Measurements from ENCODE around the gene SMIM12. TPM values are rescaled to one million over a fixed set of nuclear protein-coding genes. Genes with fewer than 3 reads are reported as not detected.

SMIM12 gene
- total and polyA plus RNA-seq, 4 donors: 15.4 to 37.9 (median 30.3) TPM

GRCh38 chr1:34867415-34867814 is 7.9 kb upstream of the SMIM12 start:
- no peaks in the 10 kb centered on the region for H3K27me3 ChIP-seq (ENCODE audit: control insufficient read depth, insufficient read depth, low read length)
- H3K4me3 ChIP-seq (ENCODE audit: low read depth, low read length): no peak overlapping the region
- DNase-seq (ENCODE audit: low read depth in 4 of 6, low spot score in 6 of 6): no peak
- 97% methylated on average over 6 of the region's 6 CpGs for WGBS (ENCODE audit: insufficient coverage)
- H3K4me1 ChIP-seq (ENCODE audit: control insufficient read depth, insufficient read depth, low read length): peaks cover 25% of the 10 kb centered on the region
- H3K27ac ChIP-seq (ENCODE audit: low read depth, low read length): no peak overlapping the region
- H3K36me3 ChIP-seq (ENCODE audit: control insufficient read depth, insufficient read depth, low read length): peaks cover 32% of the 10 kb centered on the region
- no peaks in the 10 kb centered on the region for H3K9me3 ChIP-seq (ENCODE audit: control insufficient read depth, insufficient read depth, low read length)

GRCh38 chr1:34866762-34867109 is 7.2 kb upstream of the SMIM12 start:
- H3K27me3 ChIP-seq (ENCODE audit: control insufficient read depth, insufficient read depth, low read length): no peaks in the 10 kb centered on the region
- no CpG with 5 or more reads among the region's 9 CpGs for WGBS (ENCODE audit: insufficient coverage)
- peaks cover 32% of the 10 kb centered on the region for H3K36me3 ChIP-seq (ENCODE audit: control insufficient read depth, insufficient read depth, low read length)
- H3K9me3 ChIP-seq (ENCODE audit: control insufficient read depth, insufficient read depth, low read length): no peaks in the 10 kb centered on the region
- no peak for DNase-seq (ENCODE audit: low read depth in 4 of 6, low spot score in 6 of 6)
- H3K4me3 ChIP-seq (ENCODE audit: low read depth, low read length): peak overlapping the region; percentile 80
- H3K4me1 ChIP-seq (ENCODE audit: control insufficient read depth, insufficient read depth, low read length): peaks cover 25% of the 10 kb centered on the region
- no peak overlapping the region for H3K27ac ChIP-seq (ENCODE audit: low read depth, low read length)

GRCh38 chr1:34865981-34866761 is 6.6 kb upstream of the SMIM12 start:
- 2% methylated on average over 80 of the region's 81 CpGs for WGBS (ENCODE audit: insufficient coverage)
- DNase-seq (ENCODE audit: low read depth in 4 of 6, low spot score in 6 of 6): peak; percentile 51 to 91 (median 56)
- Histone ChIP-seq H3K4me1 (ENCODE audit: control insufficient read depth, insufficient read depth, low read length) (peaks cover 25% of the 10 kb centered on the region), H3K4me3 (ENCODE audit: low read depth, low read length) (peak overlapping the region; percentile 80), H3K27ac (ENCODE audit: low read depth, low read length) (peak overlapping the region; percentile 29), H3K36me3 (ENCODE audit: control insufficient read depth, insufficient read depth, low read length) (peaks cover 32% of the 10 kb centered on the region), H3K9me3 (ENCODE audit: control insufficient read depth, insufficient read depth, low read length) (no peaks in the 10 kb centered on the region), H3K27me3 (ENCODE audit: control insufficient read depth, insufficient read depth, low read length) (no peaks in the 10 kb centered on the region)

- no peak overlapping the region for H3K27ac ChIP-seq (ENCODE audit: low read depth, low read length)
- no peaks in the 10 kb centered on the region for H3K9me3 ChIP-seq (ENCODE audit: control insufficient read depth, insufficient read depth, low read length)
- DNase-seq (ENCODE audit: low read depth in 4 of 6, low spot score in 6 of 6): no peak
- H3K36me3 ChIP-seq (ENCODE audit: control insufficient read depth, insufficient read depth, low read length): peaks cover 32% of the 10 kb centered on the region
- H3K4me1 ChIP-seq (ENCODE audit: control insufficient read depth, insufficient read depth, low read length): peaks cover 24% of the 10 kb centered on the region
- H3K4me3 ChIP-seq (ENCODE audit: low read depth, low read length): peak overlapping the region; percentile 80
- H3K27me3 ChIP-seq (ENCODE audit: control insufficient read depth, insufficient read depth, low read length): no peaks in the 10 kb centered on the region
- WGBS (ENCODE audit: insufficient coverage): 24% methylated on average over 25 of the region's 25 CpGs
These were observed 6.0 kb upstream of the SMIM12 start for GRCh38 chr1:34865573-34865972.

GRCh38 chr1:34864759-34865158 is 5.2 kb upstream of the SMIM12 start:
- H3K4me1 ChIP-seq (ENCODE audit: control insufficient read depth, insufficient read depth, low read length): peaks cover 19% of the 10 kb centered on the region
- 92% methylated on average over 2 of the region's 8 CpGs for WGBS (ENCODE audit: insufficient coverage)
- no peak overlapping the region for H3K27ac ChIP-seq (ENCODE audit: low read depth, low read length)
- peaks cover 29% of the 10 kb centered on the region for H3K36me3 ChIP-seq (ENCODE audit: control insufficient read depth, insufficient read depth, low read length)
- H3K9me3 ChIP-seq (ENCODE audit: control insufficient read depth, insufficient read depth, low read length): no peaks in the 10 kb centered on the region
- H3K27me3 ChIP-seq (ENCODE audit: control insufficient read depth, insufficient read depth, low read length): no peaks in the 10 kb centered on the region
- H3K4me3 ChIP-seq (ENCODE audit: low read depth, low read length): no peak overlapping the region
- no peak for DNase-seq (ENCODE audit: low read depth in 4 of 6, low spot score in 6 of 6)

GRCh38 chr1:34863501-34863900 is 4.0 kb upstream of the SMIM12 start:
- H3K36me3 ChIP-seq (ENCODE audit: control insufficient read depth, insufficient read depth, low read length): peaks cover 23% of the 10 kb centered on the region
- H3K27me3 ChIP-seq (ENCODE audit: control insufficient read depth, insufficient read depth, low read length): no peaks in the 10 kb centered on the region
- H3K4me1 ChIP-seq (ENCODE audit: control insufficient read depth, insufficient read depth, low read length): peaks cover 26% of the 10 kb centered on the region
- H3K27ac ChIP-seq (ENCODE audit: low read depth, low read length): no peak overlapping the region
- H3K9me3 ChIP-seq (ENCODE audit: control insufficient read depth, insufficient read depth, low read length): no peaks in the 10 kb centered on the region
- no peak for DNase-seq (ENCODE audit: low read depth in 4 of 6, low spot score in 6 of 6)
- no peak overlapping the region for H3K4me3 ChIP-seq (ENCODE audit: low read depth, low read length)

GRCh38 chr1:34858901-34859445 is 576 bp downstream of the SMIM12 start:
- H3K9me3 ChIP-seq (ENCODE audit: control insufficient read depth, insufficient read depth, low read length): no peaks in the 10 kb centered on the region
- DNase-seq (ENCODE audit: low read depth in 4 of 6, low spot score in 6 of 6): peak in 1 of 6 donors; percentile 17
- H3K27ac ChIP-seq (ENCODE audit: low read depth, low read length): peak overlapping the region; percentile 19
- peaks cover 6% of the 10 kb centered on the region for H3K4me1 ChIP-seq (ENCODE audit: control insufficient read depth, insufficient read depth, low read length)
- under 1% methylated on average over 15 of the region's 15 CpGs for WGBS (ENCODE audit: insufficient coverage)
- H3K27me3 ChIP-seq (ENCODE audit: control insufficient read depth, insufficient read depth, low read length): no peaks in the 10 kb centered on the region
- H3K4me3 ChIP-seq (ENCODE audit: low read depth, low read length): peak overlapping the region; percentile 83
- peaks cover 16% of the 10 kb centered on the region for H3K36me3 ChIP-seq (ENCODE audit: control insufficient read depth, insufficient read depth, low read length)

GRCh38 chr1:34856697-34857096 is 2.9 kb downstream of the SMIM12 start:
- no CpG with 5 or more reads among the region's 6 CpGs for WGBS (ENCODE audit: insufficient coverage)
- no peak for DNase-seq (ENCODE audit: low read depth in 4 of 6, low spot score in 6 of 6)
- Histone ChIP-seq H3K9me3 (ENCODE audit: control insufficient read depth, insufficient read depth, low read length) (no peaks in the 10 kb centered on the region), H3K4me1 (ENCODE audit: control insufficient read depth, insufficient read depth, low read length) (peaks cover 11% of the 10 kb centered on the region), H3K27me3 (ENCODE audit: control insufficient read depth, insufficient read depth, low read length) (no peaks in the 10 kb centered on the region), H3K27ac (ENCODE audit: low read depth, low read length) (no peak overlapping the region), H3K36me3 (ENCODE audit: control insufficient read depth, insufficient read depth, low read length) (peaks cover 22% of the 10 kb centered on the region), H3K4me3 (ENCODE audit: low read depth, low read length) (no peak overlapping the region)

- Histone ChIP-seq H3K27me3 (ENCODE audit: control insufficient read depth, insufficient read depth, low read length) (no peaks in the 10 kb centered on the region), H3K4me1 (ENCODE audit: control insufficient read depth, insufficient read depth, low read length) (peaks cover 9% of the 10 kb centered on the region), H3K4me3 (ENCODE audit: low read depth, low read length) (no peak overlapping the region), H3K9me3 (ENCODE audit: control insufficient read depth, insufficient read depth, low read length) (no peaks in the 10 kb centered on the region), H3K36me3 (ENCODE audit: control insufficient read depth, insufficient read depth, low read length) (peaks cover 22% of the 10 kb centered on the region), H3K27ac (ENCODE audit: low read depth, low read length) (no peak overlapping the region)
- WGBS (ENCODE audit: insufficient coverage): 12% methylated on average over 6 of the region's 6 CpGs
- DNase-seq (ENCODE audit: low read depth in 4 of 6, low spot score in 6 of 6): peak; percentile 40 to 95 (median 68)
These were observed 6.8 kb downstream of the SMIM12 start for GRCh38 chr1:34852677-34853217.
